ENCODE measurements around the gene SLC5A10.
"Not testable (repeated sequence)": the region's sequence is repeated elsewhere in the genome, so short reads cannot be mapped to it uniquely, and the experiment has no call there.

The SLC5A10 gene

DNA sequence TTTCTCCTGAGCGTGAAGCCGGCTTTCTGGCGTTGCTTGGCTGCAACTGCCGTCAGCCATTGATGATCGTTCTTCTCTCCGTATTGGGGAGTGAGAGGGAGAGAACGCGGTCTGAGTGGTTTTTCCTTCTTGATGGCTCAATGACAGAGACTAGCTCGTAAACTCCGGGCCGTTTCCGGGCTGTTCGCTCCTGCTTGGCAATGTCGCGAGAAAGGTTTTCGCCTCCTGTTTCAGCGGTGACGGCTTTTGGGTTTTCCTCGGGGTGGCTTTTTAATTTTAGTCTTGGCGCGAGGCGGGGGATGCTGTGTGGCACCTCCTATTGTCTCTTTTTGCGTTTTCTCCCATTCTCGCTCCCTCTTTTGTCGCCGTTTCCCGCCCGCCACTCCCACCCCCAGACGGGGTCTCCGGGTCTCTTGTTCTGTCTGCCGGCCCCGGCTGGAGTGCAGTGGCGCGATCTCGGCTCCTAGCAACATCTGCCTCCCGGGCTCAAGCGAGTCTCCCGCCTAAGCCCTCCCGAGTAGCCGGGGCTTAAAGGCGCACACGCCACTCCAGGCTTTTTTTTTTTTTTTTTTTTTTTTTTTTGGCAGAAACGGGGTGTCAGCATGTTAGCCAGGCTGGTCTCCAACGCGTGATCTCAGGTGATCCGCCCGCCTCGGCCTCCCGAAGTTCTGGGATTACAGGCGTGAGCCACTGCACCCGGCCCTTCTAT lies 110.2 kb downstream of the SLC5A10 start:
- DNase-seq: not testable (repeated sequence)

DNA sequence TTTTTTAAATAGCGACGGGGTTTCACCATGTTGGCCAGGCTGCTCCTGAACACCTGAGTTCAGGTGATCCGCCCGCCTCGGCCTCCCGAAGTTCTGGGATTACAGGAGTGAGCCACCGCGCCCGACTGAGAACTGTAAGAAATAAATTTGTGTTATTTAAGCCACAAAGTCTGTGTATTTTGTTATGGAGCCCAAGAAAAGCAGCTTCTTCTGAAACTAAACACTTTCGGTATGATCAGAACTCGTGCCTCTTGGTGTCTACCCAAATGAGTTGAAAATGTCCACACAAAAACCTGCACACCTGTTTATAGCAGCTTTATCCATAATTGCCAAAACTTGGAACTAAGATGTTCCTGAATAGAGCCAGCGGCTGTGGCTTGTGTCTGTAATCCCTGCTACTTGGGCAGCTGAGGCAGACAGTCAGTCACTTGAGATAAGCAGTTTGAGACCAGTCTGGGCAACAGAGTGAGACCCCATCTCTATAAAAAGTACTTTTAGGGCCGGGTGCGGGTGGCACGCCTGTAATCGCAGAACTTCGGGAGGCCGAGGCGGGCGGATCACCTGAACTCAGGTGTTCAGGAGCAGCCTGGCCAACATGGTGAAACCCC lies 110.9 kb downstream of the SLC5A10 start:
- DNase-seq: not testable (repeated sequence)

DNA sequence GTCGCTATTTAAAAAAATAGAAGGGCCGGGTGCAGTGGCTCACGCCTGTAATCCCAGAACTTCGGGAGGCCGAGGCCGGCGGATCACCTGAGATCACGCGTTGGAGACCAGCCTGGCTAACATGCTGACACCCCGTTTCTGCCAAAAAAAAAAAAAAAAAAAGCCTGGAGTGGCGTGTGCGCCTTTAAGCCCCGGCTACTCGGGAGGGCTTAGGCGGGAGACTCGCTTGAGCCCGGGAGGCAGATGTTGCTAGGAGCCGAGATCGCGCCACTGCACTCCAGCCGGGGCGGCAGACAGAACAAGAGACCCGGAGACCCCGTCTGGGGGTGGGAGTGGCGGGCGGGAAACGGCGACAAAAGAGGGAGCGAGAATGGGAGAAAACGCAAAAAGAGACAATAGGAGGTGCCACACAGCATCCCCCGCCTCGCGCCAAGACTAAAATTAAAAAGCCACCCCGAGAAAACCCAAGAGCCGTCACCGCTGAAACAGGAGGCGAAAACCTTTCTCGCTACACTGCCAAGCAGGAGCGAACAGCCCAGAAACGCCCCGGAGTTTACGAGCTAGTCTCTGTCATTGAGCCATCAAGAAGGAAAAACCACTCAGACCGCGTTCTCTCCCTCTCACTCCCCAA lies 111.5 kb downstream of the SLC5A10 start:
- DNase-seq: peak; percentile 87

DNA sequence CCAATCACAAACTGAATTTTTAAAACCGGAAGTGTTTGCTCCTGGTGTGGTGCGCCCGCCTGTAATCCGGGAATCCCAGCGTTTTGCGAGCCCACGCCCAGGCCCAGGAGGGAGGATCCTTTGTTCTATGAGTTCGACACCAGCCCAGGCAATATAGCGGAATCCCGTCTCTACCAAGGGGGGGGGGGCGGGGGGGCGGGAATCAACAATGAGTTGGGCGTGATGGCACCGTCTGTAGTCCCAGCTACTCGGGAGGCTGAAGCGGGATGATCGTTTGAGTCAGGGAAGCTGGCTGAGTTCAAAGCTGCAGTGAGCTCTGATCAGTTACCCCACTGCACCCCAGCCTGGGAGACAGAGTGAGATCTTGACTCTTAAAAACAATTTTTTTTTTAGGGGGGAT lies 112.4 kb downstream of the SLC5A10 start:
- DNase-seq: not testable (repeated sequence)

DNA sequence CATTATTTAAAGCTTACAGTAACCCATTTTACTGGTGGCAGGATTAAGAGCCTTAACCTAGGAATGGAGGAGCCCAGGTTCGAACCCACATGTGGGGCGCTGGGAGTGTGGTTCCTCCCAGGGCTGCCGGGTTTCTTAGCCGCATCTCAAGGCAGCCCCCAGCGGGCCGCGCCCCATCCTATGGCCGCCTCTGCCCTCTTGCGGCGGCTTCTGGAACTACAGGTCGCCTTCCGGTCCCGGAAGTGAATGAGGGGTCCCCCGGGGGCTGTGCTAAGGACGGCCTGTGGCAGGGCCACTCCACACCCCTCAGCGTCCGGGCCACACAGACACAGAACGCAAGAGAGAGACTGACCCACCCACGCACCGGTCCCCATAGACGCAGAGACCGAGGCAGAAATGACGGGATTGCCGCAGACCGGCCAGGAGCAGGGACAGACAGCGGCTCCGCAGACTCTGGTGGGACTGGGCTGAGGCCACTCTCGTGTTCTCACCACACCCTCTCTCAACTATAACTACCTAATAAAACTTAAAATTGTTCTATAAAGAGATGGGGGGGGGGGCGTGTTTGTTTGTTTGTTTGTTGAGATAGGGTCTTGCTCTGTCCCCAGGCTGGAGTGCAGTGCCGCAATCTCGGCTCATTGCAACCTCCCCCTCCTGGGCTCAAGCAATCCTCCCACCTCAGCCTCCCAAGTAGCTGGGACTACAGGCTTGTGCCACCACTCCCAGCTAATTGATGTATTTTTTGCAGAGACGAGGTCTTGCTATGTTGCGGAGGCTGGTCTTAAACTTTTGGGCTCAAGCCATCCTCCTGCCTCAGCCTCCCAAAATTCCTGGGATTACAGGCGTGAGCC lies 118.6 kb downstream of the SLC5A10 start:
- not testable (repeated sequence) for DNase-seq
